GM13977 (cell line): Measurements from ENCODE around the gene ZNF652.

Source experiments
- DNase-seq: peaks from one replicate; pipeline ENCODE4 v3.0.0; 2012; ENCODE audit warnings: low spot score
- CTCF ChIP-seq: IDR thresholded peaks from 2 replicates; pipeline ENCODE4 v1.5.1; 2012; ENCODE audit warnings: mild to moderate bottlenecking, control low read depth; ENCODE audit not compliant: insufficient read depth; ENCODE audit errors: extremely low read depth, missing control alignments
- in situ Hi-C: fragments of 300-500 bp; cut with MboI; formaldehyde crosslinking; loops from one replicate; pipeline ENCODE4 v1.12.0; 2022; ENCODE audit warnings: low sequenced_read_pairs, low pct_unique_long_range_greater_than_20kb, mixed read lengths, inconsistent platforms; ENCODE audit not compliant: unreplicated experiment

The ZNF652 gene

GRCh38 chr17:49352587-49353154 is 9.4 kb downstream of the ZNF652 start:
- no peak for TF ChIP-seq CTCF
- in situ Hi-C loops: no loop called here
- DNase-seq: no peak

GRCh38 chr17:49351572-49352140 is 10.4 kb downstream of the ZNF652 start:
- in situ Hi-C loops: no loop called here
- no peak for DNase-seq
- TF ChIP-seq CTCF: no peak

GRCh38 chr17:49349541-49349940 is 12.5 kb downstream of the ZNF652 start:
- TF ChIP-seq CTCF: no peak
- no peak for DNase-seq
- in situ Hi-C loops: no loop called here

GRCh38 chr17:49344914-49345313 is 17.1 kb downstream of the ZNF652 start:
- DNase-seq: no peak
- in situ Hi-C loops: no loop called here

GRCh38 chr17:49343273-49343672 is 18.8 kb downstream of the ZNF652 start:
- in situ Hi-C loops: no loop called here
- DNase-seq: no peak
- TF ChIP-seq CTCF: no peak

More at GRCh38 chr17:49344914-49345313, 17.1 kb downstream of the ZNF652 start:
- TF ChIP-seq CTCF: no peak

GRCh38 chr17:49342575-49342936 is 19.5 kb downstream of the ZNF652 start:
- in situ Hi-C loops: no loop called here
- TF ChIP-seq CTCF: no peak
- DNase-seq: peak; percentile 14

- in situ Hi-C loops: no loop called here
- TF ChIP-seq CTCF: no peak
- no peak for DNase-seq
These were observed 20.7 kb downstream of the ZNF652 start for GRCh38 chr17:49341356-49341755.
